Mucosa of descending colon (tissue), 3 donors: ENCODE results near the gene SS18. TPM values are rescaled to one million over a fixed set of nuclear protein-coding genes. Genes with fewer than 3 reads are reported as not detected.
A peak's percentile ranks its signal among the peaks of the same experiment; 100 is the strongest.

ENCODE experiments used
- ATAC-seq: fragments of 200-7000 bp; cut with Tn5 transposase; one replicate; pipeline ENCODE4 v1.9.1; 2020; ENCODE audit warnings: mild to moderate bottlenecking, moderate library complexity
- DNase-seq, 3 donors: peaks; one replicate each; pipeline ENCODE4 v3.0.0-alpha.2; 2020
- H3K36me3 ChIP-seq: fragments of 200-600 bp; one replicate; pipeline ENCODE4 v1.8.0; 2021; ENCODE audit warnings: low read depth, mild to moderate bottlenecking
- H3K4me1 ChIP-seq: fragments of 200-600 bp; one replicate; pipeline ENCODE4 v1.8.0; 2021; ENCODE audit warnings: low read depth, mild to moderate bottlenecking
- H3K4me3 ChIP-seq: fragments of 200-600 bp; one replicate; pipeline ENCODE4 v1.8.0; 2021; ENCODE audit warnings: mild to moderate bottlenecking
- H3K9me3 ChIP-seq: fragments of 200-600 bp; one replicate; pipeline ENCODE4 v1.8.0; 2021; ENCODE audit warnings: mild to moderate bottlenecking
- intact Hi-C, 2 donors: fragments of 100-400 bp; cut with DNase I in 1 of 2; cut with micrococcal nuclease in 1 of 2; formaldehyde crosslinking; loops; one replicate each; pipeline versions ENCODE4 v1.11.0 to v1.11.1; 2022; cut with DNase I, micrococcal nuclease
- total RNA-seq, 3 donors: library from RNA; stranded (reverse); fragmentation: NEBNext Ultra II Directional in 2 of 3; extraction: Animal tissue kit (Norgen Biotek cat#: 25700) in 2 of 3; gene quantifications; one replicate each; pipeline versions ENCODE4 v1.2.1 to v1.2.4, GENCODE V29; 2021 to 2023
- TF ChIP-seq, protein P1 (sequence below): fragments of 200-600 bp; IDR thresholded peaks from one replicate; pipeline ENCODE4 v1.8.0; 2022; ENCODE audit warnings: antibody characterized with exemption, mild to moderate bottlenecking
- donor health status: DM: no; HTN: no; CAD: no; lungs with moderate emphysema.
- donor health status: DM: no; HTN: no; CAD: no.
- donor health status: DM: no; HTN: yes; CAD: no.

Gene SS18
- total RNA-seq, 3 donors from 2014 or later = 45.5 to 61.8 (median 55.7) TPM

DNA sequence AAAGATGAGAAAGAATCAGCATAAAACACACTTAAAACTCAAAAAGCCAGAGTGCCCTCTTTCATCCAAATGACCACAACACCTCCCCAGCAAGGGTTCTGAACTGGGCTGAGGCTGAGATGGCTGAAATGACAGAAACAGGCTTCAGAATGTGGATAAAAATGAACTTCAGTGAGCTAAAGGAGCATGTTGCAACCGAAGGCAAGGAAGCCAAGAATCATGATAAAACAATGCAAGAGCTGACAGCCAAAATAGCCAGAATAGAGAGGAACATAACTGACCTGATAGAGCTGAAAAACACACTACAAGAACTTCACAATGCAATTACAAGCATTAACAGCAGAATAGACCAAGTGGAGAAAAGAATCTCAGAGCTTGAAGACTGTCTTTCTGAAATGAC, 31.1 kb upstream of the SS18 start:
- no peaks in the 10 kb centered on the region for H3K36me3 ChIP-seq
- ATAC-seq (no peak), DNase-seq (no peak)
- no peaks in the 10 kb centered on the region for H3K9me3 ChIP-seq
- no peaks in the 10 kb centered on the region for H3K4me1 ChIP-seq
- H3K4me3 ChIP-seq = no peak overlapping the region
- TF ChIP-seq, protein P1, sequence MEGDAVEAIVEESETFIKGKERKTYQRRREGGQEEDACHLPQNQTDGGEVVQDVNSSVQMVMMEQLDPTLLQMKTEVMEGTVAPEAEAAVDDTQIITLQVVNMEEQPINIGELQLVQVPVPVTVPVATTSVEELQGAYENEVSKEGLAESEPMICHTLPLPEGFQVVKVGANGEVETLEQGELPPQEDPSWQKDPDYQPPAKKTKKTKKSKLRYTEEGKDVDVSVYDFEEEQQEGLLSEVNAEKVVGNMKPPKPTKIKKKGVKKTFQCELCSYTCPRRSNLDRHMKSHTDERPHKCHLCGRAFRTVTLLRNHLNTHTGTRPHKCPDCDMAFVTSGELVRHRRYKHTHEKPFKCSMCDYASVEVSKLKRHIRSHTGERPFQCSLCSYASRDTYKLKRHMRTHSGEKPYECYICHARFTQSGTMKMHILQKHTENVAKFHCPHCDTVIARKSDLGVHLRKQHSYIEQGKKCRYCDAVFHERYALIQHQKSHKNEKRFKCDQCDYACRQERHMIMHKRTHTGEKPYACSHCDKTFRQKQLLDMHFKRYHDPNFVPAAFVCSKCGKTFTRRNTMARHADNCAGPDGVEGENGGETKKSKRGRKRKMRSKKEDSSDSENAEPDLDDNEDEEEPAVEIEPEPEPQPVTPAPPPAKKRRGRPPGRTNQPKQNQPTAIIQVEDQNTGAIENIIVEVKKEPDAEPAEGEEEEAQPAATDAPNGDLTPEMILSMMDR = no peak
- intact Hi-C loops = no loop called here

DNA sequence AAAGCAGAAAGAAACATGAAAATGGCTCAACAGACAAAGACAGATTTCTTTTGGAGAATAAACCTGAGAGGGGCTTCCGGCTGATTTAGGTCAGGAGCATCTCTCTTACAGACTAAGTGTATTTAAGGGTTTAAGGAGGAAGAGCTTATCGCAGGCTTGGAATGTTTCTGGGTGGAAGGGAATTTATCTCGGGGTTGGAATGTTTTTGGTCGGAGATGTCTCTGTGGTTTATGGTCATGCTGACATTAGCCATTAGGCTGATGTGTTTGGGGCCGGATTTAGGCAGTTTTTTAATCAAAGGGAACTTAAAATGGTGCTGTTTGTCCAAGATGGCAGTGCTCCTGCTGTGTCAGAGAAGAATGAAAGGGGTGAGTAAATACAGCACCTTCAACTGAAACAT, 28.8 kb upstream of the SS18 start:
- no peaks in the 10 kb centered on the region for H3K4me1 ChIP-seq
- H3K9me3 ChIP-seq = no peaks in the 10 kb centered on the region
- TF ChIP-seq, protein P1 = no peak
- no peaks in the 10 kb centered on the region for H3K36me3 ChIP-seq
- H3K4me3 ChIP-seq = no peak overlapping the region
- no peak for ATAC-seq
- DNase-seq = no peak
- intact Hi-C loops = no loop called here

DNA sequence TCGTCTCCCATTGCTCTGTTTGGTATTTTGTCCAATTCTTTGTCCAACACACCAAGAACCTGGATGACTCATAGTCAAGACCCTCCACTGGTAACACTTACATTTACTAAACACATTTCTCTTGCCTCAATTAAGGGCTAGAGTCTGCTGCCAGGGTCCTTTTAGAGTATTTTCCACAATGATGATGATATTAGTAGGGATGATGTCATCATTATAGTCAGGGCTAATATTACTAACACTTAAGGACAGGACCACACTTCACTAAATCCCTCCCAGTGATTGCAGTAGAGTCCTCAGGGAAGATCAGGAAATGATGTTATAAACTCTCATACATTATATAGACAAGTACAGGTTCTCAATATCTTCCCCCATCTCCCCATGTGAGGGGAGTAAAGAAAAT, 13.6 kb upstream of the SS18 start:
- H3K4me1 ChIP-seq = no peaks in the 10 kb centered on the region
- DNase-seq (no peak), ATAC-seq (no peak)
- H3K36me3 ChIP-seq = no peaks in the 10 kb centered on the region
- TF ChIP-seq, protein P1 = no peak
- no peak overlapping the region for H3K4me3 ChIP-seq
- H3K9me3 ChIP-seq = no peaks in the 10 kb centered on the region
- intact Hi-C loops = no loop called here

DNA sequence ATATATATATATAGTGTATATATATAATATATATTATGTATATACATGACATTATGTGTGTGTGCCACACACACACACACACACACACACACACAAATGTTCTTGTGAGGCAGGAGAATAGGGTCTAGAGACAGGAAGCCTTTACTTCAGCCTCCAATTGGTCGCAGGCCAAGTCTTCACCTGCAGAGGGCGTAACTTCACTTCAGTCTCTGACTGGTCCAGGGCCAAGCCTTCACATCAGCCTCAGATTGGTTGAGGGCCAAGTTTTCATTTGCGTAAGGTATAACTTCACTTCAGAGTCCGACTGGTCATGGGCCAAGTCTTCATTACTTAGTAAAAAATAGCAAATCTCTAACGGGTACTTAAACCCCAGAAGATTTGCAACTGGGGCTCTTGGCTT, 13.2 kb upstream of the SS18 start:
- DNase-seq = peak in 1 of 3 donors; percentile 20
- H3K4me1 ChIP-seq = no peaks in the 10 kb centered on the region
- intact Hi-C loops = no loop called here
- no peak overlapping the region for H3K4me3 ChIP-seq
- TF ChIP-seq, protein P1 = no peak
- no peaks in the 10 kb centered on the region for H3K36me3 ChIP-seq
- ATAC-seq = peak; percentile 41
- H3K9me3 ChIP-seq = no peaks in the 10 kb centered on the region

DNA sequence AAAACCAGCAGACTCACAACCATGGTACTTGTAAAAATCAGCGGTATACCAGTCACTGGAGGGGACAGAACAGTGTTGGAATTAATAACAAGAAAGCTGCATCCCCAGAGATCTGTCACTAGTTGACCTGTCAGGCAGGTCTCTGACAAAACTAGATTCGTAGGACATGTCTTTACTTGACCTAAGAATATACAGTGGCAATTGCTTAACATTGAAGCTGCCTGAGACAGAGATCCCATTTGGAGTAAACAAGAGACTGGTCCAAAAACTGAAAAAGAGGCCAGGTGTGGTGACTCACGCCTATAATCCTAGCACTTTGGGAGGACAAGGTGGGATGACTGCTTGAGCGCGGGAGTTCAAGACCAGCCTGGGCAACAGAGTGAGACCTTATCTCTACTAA, 7.2 kb upstream of the SS18 start:
- intact Hi-C loops = loop anchor here in 1 of 2 donors (10.0 kb wide), 1 partner anchor 127 kb away; the partner anchor contains the start of gene TAF4B
- ATAC-seq (no peak), DNase-seq (no peak)
- Histone ChIP-seq H3K9me3 (no peaks in the 10 kb centered on the region), H3K4me1 (no peaks in the 10 kb centered on the region), H3K4me3 (no peak overlapping the region), H3K36me3 (no peaks in the 10 kb centered on the region)
- TF ChIP-seq, protein P1 = no peak

DNA sequence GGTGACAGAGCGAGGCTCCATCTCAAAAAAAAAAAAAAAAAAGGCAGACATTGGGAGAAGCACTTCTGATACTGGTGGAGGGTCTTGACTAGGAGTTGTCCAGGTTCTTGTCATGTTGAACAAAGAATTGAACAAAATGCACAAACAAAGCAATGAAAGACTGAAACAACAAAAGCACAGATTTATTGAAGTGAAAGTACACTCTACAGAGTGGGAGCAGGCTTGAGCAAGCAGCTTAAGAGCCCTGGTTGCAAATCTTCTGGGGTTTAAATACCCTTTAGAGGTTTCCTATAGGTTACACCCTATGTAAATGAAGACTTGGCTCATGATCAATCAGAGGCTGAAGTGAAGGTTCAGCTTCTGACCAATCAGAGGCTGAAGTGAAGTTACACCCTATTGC, 6.4 kb upstream of the SS18 start:
- no peak for DNase-seq
- H3K4me1 ChIP-seq = no peaks in the 10 kb centered on the region
- no peaks in the 10 kb centered on the region for H3K9me3 ChIP-seq
- no peaks in the 10 kb centered on the region for H3K36me3 ChIP-seq
- ATAC-seq = no peak
- H3K4me3 ChIP-seq = no peak overlapping the region
- TF ChIP-seq, protein P1 = no peak
- intact Hi-C loops = loop anchor here in 1 of 2 donors (10.0 kb wide), 1 partner anchor 128 kb away; the partner anchor contains the start of gene TAF4B
